Renal cortex interstitium (tissue), 15 donors: ENCODE data around the gene FADS1. TPM values are rescaled to one million over a fixed set of nuclear protein-coding genes. Genes with fewer than 3 reads are reported as not detected.
A peak's percentile ranks its signal among the peaks of the same experiment; 100 is the strongest.

Experiments
- DNase-seq, 11 donors: peaks; one replicate each; pipeline ENCODE4 v3.0.0-alpha.2; 2013; ENCODE audit warnings: low read depth in 9 of 11, low spot score in 4 of 11; ENCODE audit errors: extremely low read depth in 1 of 11
- long read RNA-seq, 16 experiments: transcript quantifications; one replicate each; lab custom pipeline, GENCODE V29; 2026
- polyA plus RNA-seq, 3 donors: library from polyadenylated mRNA; unstranded; fragments of 120-200 nt; gene quantifications; one replicate each; pipeline ENCODE4 v1.2.1, GENCODE V29; 2013; ENCODE audit not compliant: insufficient read length in 3 of 3

The FADS1 gene
- polyA plus RNA-seq = 10 to 100 TPM; 52.2 to 54.9 (median 54.7) TPM
- long read RNA-seq, donor 1, full-length matches to known transcripts = 6 of 162 reads
- long read RNA-seq, donor 1, partial matches to known transcripts = 156 of 162 reads
- long read RNA-seq, donor 1, other reads (novel, unspliced or antisense) = 0 of 162 reads
- long read RNA-seq, donor 2, full-length matches to known transcripts = 8 of 8 reads
- long read RNA-seq, donor 2, partial matches to known transcripts = 0 of 8 reads
- long read RNA-seq, donor 2, other reads (novel, unspliced or antisense) = 0 of 8 reads
- long read RNA-seq, donor 3, full-length matches to known transcripts = 10 of 198 reads
- long read RNA-seq, donor 3, partial matches to known transcripts = 181 of 198 reads
- long read RNA-seq, donor 3, other reads (novel, unspliced or antisense) = 7 of 198 reads
- long read RNA-seq, donor 4, full-length matches to known transcripts = 7 of 16 reads
- long read RNA-seq, donor 4, partial matches to known transcripts = 0 of 16 reads
- long read RNA-seq, donor 4, other reads (novel, unspliced or antisense) = 9 of 16 reads
- long read RNA-seq, donor 5 = 0 reads
- long read RNA-seq, donor 6, full-length matches to known transcripts = 7 of 7 reads
- long read RNA-seq, donor 6, partial matches to known transcripts = 0 of 7 reads
- long read RNA-seq, donor 6, other reads (novel, unspliced or antisense) = 0 of 7 reads
- long read RNA-seq, donor 7, full-length matches to known transcripts = 12 of 45 reads
- long read RNA-seq, donor 7, partial matches to known transcripts = 28 of 45 reads
- long read RNA-seq, donor 7, other reads (novel, unspliced or antisense) = 5 of 45 reads
- long read RNA-seq, donor 8, full-length matches to known transcripts = 10 of 10 reads
- long read RNA-seq, donor 8, partial matches to known transcripts = 0 of 10 reads
- long read RNA-seq, donor 8, other reads (novel, unspliced or antisense) = 0 of 10 reads
- long read RNA-seq, donor 9, full-length matches to known transcripts = 5 of 23 reads
- long read RNA-seq, donor 9, partial matches to known transcripts = 11 of 23 reads
- long read RNA-seq, donor 9, other reads (novel, unspliced or antisense) = 7 of 23 reads
- long read RNA-seq, donor 10, full-length matches to known transcripts = 8 of 166 reads
- long read RNA-seq, donor 10, partial matches to known transcripts = 149 of 166 reads
- long read RNA-seq, donor 10, other reads (novel, unspliced or antisense) = 9 of 166 reads
- long read RNA-seq, donor 11, full-length matches to known transcripts = 11 of 11 reads
- long read RNA-seq, donor 11, partial matches to known transcripts = 0 of 11 reads
- long read RNA-seq, donor 11, other reads (novel, unspliced or antisense) = 0 of 11 reads
- long read RNA-seq, donor 12, full-length matches to known transcripts = 3 of 14 reads
- long read RNA-seq, donor 12, partial matches to known transcripts = 0 of 14 reads
- long read RNA-seq, donor 12, other reads (novel, unspliced or antisense) = 11 of 14 reads
- long read RNA-seq, donor 13 = 0 reads
- long read RNA-seq, donor 14, full-length matches to known transcripts = 7 of 26 reads
- long read RNA-seq, donor 14, partial matches to known transcripts = 14 of 26 reads
- long read RNA-seq, donor 14, other reads (novel, unspliced or antisense) = 5 of 26 reads
- long read RNA-seq, donor 15, full-length matches to known transcripts = 2 of 2 reads
- long read RNA-seq, donor 15, partial matches to known transcripts = 0 of 2 reads
- long read RNA-seq, donor 15, other reads (novel, unspliced or antisense) = 0 of 2 reads
- long read RNA-seq, donor 16, full-length matches to known transcripts = 22 of 22 reads
- long read RNA-seq, donor 16, partial matches to known transcripts = 0 of 22 reads
- long read RNA-seq, donor 16, other reads (novel, unspliced or antisense) = 0 of 22 reads

DNA sequence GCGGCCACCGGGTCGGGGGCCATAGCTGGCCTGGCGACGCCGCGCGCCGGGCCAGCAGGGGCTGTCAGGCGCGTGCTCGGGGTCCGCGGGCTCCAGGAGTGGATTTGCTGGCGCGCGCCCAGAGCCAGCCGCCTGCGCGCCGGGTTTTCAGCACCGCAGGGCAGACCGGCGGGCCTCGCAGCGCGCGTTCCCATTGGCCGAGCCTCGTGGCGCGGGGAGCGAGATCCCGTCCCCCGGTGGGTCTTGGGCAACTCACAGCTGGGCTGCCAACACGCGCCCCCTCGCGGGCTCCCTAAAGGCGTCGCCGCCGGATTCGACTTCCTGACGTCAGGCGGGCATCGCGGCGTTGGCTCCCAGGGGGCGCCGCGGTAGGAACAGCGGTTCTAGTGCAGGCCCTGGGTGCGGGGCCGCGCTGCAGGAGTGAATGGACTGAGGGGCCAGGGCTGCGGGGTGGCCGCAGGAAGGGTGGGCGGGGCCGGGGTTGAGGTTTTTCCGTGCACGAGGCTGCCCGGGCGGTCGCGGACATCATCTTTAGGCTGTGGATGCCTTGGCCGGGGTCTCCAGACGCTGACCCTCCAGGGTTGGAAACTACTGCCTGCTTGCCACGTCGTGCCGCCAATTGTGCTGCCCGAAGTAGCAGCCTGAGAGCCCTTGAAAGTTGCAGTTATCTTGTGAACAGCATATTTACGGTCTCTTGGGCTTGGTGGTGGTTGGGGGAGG, at the start of gene FADS1:
Gene FADS1 (minus strand): TSS at position 268 of the 720 bp plus-strand sequence. CDS start 74 bp downstream, at position 194.
- DNase-seq = peak; percentile 65 to 93 (median 90)

DNA sequence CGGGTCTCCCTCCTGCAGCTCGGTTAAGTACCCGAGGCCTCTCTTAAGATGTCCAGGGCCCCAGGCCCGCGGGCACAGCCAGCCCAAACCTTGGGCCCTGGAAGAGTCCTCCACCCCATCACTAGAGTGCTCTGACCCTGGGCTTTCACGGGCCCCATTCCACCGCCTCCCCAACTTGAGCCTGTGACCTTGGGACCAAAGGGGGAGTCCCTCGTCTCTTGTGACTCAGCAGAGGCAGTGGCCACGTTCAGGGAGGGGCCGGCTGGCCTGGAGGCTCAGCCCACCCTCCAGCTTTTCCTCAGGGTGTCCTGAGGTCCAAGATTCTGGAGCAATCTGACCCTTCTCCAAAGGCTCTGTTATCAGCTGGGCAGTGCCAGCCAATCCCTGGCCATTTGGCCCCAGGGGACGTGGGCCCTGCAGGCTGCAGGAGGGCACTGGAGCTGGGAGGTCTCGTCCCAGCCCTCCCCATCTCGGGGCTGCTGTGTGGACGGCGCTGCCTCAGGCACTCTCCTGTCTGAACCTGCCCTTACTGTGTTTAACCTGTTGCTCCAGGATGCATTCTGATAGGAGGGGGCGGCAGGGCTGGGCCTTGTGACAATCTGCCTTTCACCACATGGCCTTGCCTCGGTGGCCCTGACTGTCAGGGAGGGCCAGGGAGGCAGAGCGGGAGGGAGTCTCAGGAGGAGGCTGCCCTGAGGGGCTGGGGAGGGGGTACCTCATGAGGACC, 49.6 kb upstream of the FADS1 start:
- no peak for DNase-seq

DNA sequence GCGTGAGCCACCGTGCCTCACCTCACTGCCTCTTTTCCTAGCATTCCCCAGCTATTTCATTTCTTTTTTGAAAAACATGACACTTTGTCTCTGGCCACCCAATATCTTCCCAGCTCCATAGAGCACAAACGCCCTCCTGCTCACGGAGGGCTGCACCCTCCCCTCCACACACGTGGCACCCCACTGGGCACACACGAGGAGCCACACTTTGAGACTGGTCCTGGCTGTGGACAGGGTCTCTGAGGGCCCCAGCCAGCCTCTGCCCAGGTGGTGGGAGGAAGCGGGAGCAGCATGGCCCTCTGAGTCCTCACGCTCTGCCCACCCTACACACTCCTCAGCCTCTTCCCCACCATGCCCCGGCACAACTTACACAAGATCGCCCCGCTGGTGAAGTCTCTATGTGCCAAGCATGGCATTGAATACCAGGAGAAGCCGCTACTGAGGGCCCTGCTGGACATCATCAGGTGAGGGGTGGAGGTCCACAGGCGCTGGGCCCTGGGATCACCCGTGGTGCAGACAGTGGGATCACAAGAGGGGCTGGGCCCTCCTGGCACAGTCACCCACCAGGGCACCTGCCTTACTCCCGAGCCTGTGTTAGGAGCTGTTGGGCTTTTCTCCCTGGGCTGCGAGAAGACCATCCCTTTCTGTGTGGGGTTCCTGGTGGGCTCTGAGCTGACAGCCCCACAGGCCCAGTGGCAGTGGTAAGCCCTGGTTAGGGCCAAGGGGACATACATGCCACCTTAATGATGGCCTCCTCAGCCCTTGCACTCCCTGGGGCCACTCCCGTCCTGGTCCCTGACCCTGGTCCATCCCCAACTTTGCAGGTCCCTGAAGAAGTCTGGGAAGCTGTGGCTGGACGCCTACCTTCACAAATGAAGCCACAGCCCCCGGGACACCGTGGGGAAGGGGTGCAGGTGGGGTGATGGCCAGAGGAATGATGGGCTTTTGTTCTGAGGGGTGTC, 48.3 kb upstream of the FADS1 start:
- DNase-seq = no peak

DNA sequence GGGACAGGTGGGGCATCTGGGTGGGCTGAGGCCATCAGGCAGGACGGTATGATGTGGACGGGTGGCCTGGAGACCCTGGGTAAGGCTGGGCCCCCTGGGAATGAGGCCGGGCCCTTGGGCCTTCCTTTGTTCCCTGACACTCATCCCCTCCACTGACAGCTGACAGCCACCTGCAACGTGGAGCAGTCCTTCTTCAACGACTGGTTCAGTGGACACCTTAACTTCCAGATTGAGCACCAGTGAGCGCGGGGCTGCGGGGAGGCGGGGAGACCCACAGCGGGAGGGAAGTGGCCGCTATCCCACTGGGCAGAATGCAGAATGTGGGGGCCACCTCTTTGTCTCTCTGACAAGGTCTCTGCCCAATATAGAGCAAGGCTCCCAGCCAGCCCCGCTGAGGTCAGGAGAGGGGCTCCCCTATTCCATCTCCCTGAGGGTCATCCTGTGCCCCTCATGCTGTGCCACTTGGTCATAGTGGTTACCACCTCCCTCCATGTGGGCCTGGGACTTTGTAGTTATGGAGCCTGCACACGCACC, 46.8 kb upstream of the FADS1 start:
- DNase-seq = no peak

DNA sequence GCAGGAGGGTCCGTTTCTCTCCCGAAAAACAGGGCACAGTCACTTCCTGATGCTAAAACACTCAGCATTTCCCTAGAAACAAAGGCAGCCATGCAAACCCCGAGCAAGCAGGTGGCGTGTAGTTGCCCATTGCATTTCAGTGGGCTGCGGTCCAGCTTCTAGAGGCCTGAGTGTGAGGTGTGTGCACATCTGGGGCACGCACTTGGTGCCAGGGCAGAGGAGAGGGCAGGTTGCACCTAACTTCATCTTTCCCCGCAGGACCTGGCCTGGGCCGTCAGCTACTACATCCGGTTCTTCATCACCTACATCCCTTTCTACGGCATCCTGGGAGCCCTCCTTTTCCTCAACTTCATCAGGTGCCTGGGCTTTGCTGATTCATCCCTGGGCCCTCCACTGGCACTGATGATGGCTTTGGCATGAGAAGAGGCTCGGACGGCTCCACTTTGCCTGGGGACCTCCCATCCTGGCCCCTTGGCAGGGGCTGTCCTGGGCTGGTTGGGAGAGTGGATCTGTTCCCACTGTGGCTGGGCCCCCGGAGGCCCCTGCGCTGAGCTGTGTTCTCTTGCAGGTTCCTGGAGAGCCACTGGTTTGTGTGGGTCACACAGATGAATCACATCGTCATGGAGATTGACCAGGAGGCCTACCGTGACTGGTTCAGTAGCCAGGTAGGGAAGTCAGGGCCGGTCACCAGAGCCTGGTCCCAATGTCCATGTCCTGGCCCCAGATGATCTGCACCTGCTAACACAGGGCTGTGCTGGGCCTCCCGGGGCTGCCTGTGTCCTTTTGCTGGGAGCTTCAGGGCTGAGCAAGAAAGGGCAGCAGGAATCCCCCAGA, 46.1 kb upstream of the FADS1 start:
- no peak for DNase-seq

DNA sequence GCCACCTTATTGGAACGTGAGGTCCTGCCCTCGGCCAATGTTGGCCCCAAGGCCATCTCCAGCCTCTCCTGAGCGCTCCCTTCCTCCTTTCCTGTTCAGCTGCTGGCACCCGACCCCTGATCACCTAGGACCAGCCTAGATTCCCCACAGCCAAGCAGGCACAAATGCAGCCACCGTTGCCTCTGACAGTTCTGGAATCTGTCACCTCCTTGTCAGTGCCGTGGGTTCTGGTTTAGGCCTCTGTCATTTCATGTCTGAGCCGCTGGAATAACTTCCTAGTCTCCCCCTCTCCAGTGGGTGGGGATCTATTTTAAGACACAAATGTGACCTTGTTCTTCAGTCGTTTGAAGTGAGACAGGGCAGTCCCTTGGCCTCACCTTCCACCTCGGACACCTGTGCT, 44.8 kb upstream of the FADS1 start:
- DNase-seq = no peak

DNA sequence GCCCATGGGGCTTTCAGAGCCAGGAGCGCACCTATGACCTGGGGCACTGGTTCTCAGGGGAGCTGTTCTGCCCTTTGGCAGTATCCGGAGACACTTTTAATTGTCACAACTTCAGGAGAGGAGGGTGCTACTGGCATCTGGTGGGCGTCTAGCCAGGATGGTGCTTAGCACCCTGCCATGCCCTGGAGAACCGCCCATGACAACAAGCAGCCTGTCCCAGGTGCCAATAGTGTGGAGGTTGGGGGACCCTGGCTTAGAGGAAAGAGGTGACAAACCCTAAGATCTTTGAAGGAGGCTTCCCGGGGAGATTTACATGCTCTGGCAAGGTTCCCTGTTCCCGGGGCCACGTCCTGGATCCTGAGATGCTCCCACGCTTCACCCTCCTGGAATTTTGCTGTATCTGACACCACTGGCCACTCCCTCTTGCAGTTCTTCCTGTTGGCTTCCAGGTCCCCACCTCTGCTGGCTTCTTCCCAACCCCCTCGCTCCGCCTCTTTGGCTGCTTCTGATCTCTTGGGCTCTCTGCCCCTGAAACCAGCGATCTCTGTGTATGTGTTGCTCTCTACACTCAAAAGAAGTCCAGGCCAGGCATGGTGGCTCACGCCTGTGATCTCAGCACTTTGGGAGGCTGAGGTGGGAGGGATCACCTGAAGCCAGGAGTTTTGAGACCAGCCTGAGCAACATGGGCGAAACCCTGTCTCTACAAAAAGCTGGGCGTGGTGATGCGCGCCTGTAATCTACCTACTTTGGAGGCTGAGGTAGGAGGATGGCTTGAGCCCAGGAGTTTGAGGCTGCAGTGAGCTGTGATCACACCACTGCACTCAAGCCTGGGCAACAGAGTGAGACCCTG, 43.5 kb upstream of the FADS1 start:
- no peak for DNase-seq

DNA sequence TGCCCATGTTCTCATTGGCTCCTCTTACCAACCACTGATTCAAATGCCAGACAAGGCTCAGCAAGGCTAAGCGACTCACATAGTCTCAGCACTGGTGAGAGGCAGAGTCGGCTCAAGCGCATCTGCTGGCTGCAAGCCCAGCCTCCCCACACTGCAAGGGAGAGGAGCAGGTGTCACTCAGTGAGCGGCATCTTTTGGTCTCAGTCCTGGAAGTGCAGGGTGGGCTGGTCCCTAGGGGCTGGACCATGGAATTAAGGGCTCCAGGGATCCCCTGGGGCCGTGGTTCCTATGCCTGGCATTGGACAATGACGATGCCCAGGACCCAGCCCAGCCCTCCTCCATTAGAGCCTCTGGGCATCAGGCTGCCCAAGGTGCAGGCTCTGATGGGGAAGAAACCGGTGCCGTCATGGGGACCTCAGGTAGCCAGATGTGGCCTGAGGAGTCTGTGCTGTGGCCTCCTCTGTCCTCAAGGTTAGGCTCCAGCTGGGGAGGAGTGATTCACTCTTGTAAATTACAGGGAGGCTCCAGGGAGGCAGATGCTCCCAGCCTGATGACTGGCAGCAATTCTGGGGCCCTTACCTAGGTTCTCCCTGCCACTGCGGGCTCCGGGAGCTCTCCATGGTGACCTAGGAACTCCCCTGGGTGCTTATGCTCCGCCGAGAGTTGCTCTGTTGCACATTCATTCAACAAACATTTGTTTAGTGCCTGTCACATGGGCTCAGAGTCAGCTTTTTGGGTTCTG, 39.3 kb upstream of the FADS1 start:
- no peak for DNase-seq

DNA sequence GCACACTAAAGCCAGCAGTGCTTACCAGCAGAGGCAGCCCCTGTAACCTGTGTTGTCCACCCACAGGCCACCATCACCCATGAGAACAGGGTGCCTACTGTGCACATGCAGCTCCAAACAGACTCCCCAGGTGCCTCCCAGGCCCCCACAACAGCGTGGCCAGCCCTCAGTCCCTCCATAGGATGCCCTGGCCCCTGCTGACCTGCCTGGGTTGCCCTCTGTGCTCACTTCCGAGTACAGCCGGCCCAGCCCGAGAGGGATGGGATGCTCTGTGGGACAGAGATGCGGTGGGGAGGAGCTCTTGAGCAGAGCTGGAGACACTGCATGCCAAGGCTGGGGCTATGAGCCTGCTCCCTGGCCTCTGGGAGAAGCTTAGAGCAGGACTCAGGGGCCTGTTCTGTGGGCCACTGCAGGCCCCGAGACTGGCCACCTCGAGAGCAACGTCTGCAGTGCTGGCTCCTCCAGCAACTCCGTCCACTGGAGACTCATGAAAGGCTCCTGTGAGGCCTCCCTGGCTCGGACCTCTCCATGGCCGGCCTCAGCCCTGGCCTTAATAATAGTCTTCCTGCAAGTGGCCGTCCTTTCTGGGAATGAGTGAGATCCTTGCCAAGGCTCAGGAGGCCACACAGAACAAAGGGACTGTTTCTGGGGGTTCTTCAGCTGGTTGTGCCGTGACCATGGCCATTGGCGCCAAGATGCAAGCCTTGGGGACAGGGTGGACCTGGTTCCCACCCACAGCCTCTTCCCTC, 38.3 kb upstream of the FADS1 start:
- DNase-seq = no peak

DNA sequence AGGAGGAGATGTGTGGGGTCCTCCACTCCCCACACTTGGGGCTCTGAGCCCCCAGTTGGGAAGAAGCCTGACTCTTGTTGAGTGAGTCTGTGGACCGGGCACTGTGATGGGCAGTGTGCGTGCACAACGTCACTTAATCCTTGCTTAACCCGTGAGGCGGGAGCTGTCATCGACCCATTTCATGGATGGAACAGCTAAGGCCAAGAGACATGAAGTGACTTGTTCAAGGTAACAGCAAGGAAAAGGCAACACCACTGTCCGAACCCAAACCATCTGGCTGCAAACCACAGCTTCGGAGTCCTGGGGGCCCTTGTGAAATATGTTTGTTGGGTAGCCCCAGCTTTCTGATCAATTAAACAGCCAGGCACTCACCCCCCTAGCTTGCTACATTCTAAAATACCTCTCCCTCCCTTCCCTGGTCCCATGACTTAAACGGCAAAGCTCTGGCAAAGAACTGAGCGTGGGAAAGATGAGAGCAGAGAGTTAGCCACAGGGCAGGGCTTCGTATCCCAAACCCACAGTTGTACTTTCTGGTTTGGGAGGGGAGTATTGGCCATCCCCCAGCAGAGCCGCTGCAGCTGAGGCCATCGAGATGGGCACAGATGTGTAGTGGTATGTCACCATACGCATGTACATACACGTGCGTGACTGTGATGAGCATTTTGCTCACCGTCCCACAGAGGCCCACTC, 37.5 kb upstream of the FADS1 start:
- DNase-seq = no peak

DNA sequence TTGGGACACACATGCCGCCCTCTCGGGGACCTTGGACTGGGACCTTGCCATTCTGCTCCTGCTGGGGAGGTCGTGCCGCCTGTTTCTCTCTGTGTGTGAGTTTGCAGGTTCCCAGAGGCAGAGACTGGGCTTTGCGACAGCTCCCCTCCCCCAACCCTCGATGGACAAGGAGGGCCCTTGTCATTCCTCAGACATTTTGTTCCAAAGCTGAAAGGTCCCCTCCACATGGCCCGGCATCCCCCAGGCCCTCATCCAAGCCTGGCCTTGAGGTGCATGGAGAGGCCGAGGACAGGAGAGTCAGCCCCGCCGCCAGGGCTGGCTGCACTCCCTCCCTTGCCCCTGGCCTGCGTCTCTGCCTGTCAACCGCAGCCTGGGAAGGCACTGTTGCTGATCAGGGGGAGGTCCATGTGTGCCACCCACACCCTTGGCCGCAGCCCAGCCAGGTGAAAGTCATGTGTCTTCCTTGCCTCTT, 36.9 kb upstream of the FADS1 start:
- no peak for DNase-seq

DNA sequence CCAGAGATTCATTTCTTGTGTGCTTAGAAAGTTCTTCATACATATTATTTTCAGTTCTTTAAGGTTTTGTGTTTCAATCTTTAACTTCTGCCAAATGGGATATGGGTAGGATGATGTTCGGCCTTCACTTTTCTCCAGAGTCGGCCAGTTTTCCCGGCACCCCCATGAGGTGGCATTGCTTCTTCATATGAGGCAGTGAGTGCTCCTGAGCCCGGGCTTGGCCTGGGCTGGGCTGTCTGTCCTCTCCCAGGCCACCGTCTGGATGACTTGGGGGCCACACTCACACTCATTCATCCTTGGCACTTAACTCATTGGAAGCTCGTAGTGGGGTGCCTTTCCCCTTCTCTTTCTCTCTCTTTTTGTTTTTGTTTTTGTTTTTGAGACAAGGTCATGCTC, 35.1 kb upstream of the FADS1 start:
- DNase-seq = no peak
